ENCODE measurements around the gene SDSL. TPM values are rescaled to one million over a fixed set of nuclear protein-coding genes. Genes with fewer than 3 reads are reported as not detected.

Gene SDSL
- total and polyA plus RNA-seq, 2 experiments from 2014 or later, result not detected

DNA sequence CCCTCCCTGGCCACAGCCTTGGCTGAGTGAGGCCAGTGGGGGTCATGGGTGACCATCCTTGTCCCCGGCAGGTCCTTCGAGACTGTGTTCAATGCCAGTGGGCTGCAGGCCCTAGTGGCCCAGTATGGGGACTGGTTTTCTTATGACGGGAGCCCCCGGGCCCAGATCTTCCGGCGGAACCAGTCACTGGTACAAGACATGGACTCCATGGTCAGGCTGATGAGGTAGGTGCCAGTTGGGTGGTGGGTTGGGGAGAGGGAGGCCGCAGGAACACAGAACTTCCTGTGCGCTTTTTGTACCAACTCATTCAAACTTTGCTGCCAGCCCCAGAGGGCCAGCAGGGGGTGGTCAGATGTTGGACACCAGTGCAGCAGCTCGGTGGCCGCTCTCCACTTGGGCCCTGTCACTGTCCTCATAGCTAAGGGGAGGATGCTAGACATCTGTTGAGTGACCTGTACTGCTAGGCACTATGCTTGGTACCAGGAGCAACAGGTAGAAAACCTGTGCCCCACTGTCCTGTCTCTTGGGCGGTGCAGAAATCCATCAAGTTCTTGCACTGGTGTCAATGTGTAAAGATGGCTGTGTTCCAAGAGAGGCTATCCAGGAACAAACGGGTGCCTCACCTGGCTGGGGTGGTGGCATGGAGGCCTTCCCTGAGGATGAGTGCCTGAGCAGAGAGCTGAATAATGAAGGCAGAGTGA lies 35.2 kb upstream of the SDSL start (continued):
- TF ChIP-seq, protein P1, sequence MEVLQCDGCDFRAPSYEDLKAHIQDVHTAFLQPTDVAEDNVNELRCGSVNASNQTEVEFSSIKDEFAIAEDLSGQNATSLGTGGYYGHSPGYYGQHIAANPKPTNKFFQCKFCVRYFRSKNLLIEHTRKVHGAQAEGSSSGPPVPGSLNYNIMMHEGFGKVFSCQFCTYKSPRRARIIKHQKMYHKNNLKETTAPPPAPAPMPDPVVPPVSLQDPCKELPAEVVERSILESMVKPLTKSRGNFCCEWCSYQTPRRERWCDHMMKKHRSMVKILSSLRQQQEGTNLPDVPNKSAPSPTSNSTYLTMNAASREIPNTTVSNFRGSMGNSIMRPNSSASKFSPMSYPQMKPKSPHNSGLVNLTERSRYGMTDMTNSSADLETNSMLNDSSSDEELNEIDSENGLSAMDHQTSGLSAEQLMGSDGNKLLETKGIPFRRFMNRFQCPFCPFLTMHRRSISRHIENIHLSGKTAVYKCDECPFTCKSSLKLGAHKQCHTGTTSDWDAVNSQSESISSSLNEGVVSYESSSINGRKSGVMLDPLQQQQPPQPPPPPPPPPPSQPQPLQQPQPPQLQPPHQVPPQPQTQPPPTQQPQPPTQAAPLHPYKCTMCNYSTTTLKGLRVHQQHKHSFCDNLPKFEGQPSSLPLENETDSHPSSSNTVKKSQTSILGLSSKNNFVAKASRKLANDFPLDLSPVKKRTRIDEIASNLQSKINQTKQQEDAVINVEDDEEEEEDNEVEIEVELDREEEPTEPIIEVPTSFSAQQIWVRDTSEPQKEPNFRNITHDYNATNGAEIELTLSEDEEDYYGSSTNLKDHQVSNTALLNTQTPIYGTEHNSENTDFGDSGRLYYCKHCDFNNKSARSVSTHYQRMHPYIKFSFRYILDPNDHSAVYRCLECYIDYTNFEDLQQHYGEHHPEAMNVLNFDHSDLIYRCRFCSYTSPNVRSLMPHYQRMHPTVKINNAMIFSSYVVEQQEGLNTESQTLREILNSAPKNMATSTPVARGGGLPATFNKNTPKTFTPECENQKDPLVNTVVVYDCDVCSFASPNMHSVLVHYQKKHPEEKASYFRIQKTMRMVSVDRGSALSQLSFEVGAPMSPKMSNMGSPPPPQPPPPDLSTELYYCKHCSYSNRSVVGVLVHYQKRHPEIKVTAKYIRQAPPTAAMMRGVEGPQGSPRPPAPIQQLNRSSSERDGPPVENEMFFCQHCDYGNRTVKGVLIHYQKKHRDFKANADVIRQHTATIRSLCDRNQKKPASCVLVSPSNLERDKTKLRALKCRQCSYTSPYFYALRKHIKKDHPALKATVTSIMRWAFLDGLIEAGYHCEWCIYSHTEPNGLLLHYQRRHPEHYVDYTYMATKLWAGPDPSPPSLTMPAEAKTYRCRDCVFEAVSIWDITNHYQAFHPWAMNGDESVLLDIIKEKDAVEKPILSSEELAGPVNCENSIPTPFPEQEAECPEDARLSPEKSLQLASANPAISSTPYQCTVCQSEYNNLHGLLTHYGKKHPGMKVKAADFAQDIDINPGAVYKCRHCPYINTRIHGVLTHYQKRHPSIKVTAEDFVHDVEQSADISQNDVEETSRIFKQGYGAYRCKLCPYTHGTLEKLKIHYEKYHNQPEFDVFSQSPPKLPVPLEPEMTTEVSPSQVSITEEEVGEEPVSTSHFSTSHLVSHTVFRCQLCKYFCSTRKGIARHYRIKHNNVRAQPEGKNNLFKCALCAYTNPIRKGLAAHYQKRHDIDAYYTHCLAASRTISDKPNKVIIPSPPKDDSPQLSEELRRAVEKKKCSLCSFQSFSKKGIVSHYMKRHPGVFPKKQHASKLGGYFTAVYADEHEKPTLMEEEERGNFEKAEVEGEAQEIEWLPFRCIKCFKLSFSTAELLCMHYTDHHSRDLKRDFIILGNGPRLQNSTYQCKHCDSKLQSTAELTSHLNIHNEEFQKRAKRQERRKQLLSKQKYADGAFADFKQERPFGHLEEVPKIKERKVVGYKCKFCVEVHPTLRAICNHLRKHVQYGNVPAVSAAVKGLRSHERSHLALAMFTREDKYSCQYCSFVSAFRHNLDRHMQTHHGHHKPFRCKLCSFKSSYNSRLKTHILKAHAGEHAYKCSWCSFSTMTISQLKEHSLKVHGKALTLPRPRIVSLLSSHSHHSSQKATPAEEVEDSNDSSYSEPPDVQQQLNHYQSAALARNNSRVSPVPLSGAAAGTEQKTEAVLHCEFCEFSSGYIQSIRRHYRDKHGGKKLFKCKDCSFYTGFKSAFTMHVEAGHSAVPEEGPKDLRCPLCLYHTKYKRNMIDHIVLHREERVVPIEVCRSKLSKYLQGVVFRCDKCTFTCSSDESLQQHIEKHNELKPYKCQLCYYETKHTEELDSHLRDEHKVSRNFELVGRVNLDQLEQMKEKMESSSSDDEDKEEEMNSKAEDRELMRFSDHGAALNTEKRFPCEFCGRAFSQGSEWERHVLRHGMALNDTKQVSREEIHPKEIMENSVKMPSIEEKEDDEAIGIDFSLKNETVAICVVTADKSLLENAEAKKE (CRISPR knock-in tag; IDR thresholded peaks at IDR 0.05), result no peak
- no peak for TF ChIP-seq JUNB (IDR thresholded peaks at IDR 0.05; ENCODE audit: unreplicated experiment)
- TF ChIP-seq, protein P2, sequence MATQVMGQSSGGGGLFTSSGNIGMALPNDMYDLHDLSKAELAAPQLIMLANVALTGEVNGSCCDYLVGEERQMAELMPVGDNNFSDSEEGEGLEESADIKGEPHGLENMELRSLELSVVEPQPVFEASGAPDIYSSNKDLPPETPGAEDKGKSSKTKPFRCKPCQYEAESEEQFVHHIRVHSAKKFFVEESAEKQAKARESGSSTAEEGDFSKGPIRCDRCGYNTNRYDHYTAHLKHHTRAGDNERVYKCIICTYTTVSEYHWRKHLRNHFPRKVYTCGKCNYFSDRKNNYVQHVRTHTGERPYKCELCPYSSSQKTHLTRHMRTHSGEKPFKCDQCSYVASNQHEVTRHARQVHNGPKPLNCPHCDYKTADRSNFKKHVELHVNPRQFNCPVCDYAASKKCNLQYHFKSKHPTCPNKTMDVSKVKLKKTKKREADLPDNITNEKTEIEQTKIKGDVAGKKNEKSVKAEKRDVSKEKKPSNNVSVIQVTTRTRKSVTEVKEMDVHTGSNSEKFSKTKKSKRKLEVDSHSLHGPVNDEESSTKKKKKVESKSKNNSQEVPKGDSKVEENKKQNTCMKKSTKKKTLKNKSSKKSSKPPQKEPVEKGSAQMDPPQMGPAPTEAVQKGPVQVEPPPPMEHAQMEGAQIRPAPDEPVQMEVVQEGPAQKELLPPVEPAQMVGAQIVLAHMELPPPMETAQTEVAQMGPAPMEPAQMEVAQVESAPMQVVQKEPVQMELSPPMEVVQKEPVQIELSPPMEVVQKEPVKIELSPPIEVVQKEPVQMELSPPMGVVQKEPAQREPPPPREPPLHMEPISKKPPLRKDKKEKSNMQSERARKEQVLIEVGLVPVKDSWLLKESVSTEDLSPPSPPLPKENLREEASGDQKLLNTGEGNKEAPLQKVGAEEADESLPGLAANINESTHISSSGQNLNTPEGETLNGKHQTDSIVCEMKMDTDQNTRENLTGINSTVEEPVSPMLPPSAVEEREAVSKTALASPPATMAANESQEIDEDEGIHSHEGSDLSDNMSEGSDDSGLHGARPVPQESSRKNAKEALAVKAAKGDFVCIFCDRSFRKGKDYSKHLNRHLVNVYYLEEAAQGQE (IDR thresholded peaks at IDR 0.05; ENCODE audit: unreplicated experiment), result no peak

DNA sequence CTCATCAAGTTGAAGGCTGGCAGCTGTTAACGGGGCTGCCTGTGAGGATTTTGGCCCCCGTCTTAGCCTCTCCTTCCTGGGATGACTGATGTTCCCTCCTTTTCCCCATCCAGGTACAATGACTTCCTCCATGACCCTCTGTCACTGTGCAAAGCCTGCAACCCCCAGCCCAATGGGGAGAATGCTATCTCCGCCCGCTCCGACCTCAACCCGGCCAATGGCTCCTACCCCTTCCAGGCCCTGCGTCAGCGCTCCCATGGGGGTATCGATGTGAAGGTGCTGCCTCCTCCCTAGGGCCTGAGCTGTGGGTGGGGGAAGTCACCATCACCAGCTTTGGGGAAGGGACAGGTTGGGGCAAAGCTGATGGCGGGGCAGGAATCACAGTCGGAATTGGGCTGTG lies 34.5 kb upstream of the SDSL start:
- Histone ChIP-seq H3F3A (replicated peaks; ENCODE audit: low read depth) (0 out of 2 replicates have a peak, but pooled peaks cover 2% of the 10 kb centered on the region), H3K36me3 (ENCODE audit: insufficient read depth) (no peaks in the 10 kb centered on the region)
- TF ChIP-seq EZH2 (IDR thresholded peaks at IDR 0.05; ENCODE audit: low read depth, unreplicated experiment) (no peak), ZNF331 (CRISPR knock-in tag; IDR thresholded peaks at IDR 0.05; ENCODE audit: low read depth) (no peak), POLR2AphosphoS5 (IDR thresholded peaks at IDR 0.05; ENCODE audit: low read depth) (no peak)

More for the DNA sequence above, 34.5 kb upstream of the SDSL start:
- no peaks in the 10 kb centered on the region for H3K9me2 ChIP-seq (ENCODE audit: insufficient read depth)
- no peak overlapping the region for H3K4me2 ChIP-seq
- ATAC-seq (no peak), DNase-seq (ENCODE audit: low spot score) (no peak)
- Mint-ChIP-seq H3K27me3 (ENCODE audit: insufficient read depth, low read depth, poor library complexity) (peaks cover 3% of the 10 kb centered on the region), H3K9me3 (no peaks in the 10 kb centered on the region; the same call in 2 of the 3 replicates), H3K4me1 (no peaks in the 10 kb centered on the region), H3K27ac (no peak overlapping the region), H3K36me3 (ENCODE audit: low read depth) (peaks cover 12% of the 10 kb centered on the region), H3K4me3 (no peak overlapping the region)
- no peaks in the 10 kb centered on the region for H3K4me1 ChIP-seq (ENCODE audit: insufficient read depth)
- H3K27ac ChIP-seq (ENCODE audit: low read depth), result no peak overlapping the region
- H3K27me3 ChIP-seq (ENCODE audit: insufficient read depth), result no peaks in the 10 kb centered on the region
- no peaks in the 10 kb centered on the region for H4K20me1 ChIP-seq (replicated peaks; ENCODE audit: insufficient read depth)
- H2AFZ ChIP-seq, result no peak overlapping the region
- H3K79me2 ChIP-seq (replicated peaks; ENCODE audit: insufficient read depth), result no peaks in the 10 kb centered on the region
- no peak overlapping the region for H3K4me3 ChIP-seq

Measured in GM23338 (cell line).